Astrocyte (in vitro differentiated cells and primary cell): ENCODE data around the gene MSL2.

ENCODE experiments used
- EZH2 ChIP-seq: IDR thresholded peaks from 2 replicates; pipeline ENCODE4 v1.6.1; 2012; ENCODE audit warnings: mild to moderate bottlenecking, low read length, inconsistent platforms; ENCODE audit not compliant: insufficient read depth
- TF ChIP-seq, protein P1 (sequence below): IDR thresholded peaks from 2 replicates; pipeline ENCODE4 v1.5.1; 2011; ENCODE audit warnings: low read depth, mild to moderate bottlenecking, inconsistent platforms, low read length, moderate library complexity; ENCODE audit not compliant: insufficient read depth

DNA sequence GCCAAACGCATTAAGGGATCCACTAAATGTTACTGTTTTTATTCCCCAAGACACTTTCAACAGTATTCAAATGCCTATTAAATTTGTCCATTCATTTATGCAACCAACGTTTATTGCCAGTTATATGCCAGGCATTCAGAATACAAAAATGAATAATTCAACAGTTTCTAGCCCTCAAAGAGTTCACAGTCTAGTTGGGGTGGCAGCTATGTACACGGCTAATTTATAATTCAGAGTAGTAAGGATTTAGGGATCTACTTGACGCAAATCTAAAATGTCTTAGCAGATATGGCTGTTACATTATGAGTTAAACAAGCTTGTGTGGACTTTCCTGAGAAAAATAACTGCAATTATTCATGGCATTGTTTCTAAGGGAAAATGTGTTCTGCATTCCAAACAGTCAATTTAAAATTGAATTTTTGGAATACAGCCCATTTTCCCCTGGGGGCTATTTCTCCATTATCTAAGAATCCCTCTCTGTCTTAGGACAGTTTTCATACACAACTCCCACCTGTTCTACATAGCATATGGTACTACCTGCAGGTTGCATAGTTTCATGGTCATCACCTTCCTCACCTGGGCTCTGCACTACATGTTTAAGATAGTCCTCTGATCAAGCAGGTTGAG lies 11.5 kb upstream of the MSL2 start:
- TF ChIP-seq, protein P1, sequence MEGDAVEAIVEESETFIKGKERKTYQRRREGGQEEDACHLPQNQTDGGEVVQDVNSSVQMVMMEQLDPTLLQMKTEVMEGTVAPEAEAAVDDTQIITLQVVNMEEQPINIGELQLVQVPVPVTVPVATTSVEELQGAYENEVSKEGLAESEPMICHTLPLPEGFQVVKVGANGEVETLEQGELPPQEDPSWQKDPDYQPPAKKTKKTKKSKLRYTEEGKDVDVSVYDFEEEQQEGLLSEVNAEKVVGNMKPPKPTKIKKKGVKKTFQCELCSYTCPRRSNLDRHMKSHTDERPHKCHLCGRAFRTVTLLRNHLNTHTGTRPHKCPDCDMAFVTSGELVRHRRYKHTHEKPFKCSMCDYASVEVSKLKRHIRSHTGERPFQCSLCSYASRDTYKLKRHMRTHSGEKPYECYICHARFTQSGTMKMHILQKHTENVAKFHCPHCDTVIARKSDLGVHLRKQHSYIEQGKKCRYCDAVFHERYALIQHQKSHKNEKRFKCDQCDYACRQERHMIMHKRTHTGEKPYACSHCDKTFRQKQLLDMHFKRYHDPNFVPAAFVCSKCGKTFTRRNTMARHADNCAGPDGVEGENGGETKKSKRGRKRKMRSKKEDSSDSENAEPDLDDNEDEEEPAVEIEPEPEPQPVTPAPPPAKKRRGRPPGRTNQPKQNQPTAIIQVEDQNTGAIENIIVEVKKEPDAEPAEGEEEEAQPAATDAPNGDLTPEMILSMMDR = no peak
- no peak for TF ChIP-seq EZH2
